OCI-M2 (cell line): Measurements from ENCODE around the gene KITLG.
"Not testable (repeated sequence)": the region's sequence is repeated elsewhere in the genome, so short reads cannot be mapped to it uniquely, and the experiment has no call there.

ENCODE experiments used
- DNase-seq: peaks from one replicate; lab custom pipeline; 2025; ENCODE audit not compliant: unreplicated experiment; lab: John Stamatoyannopoulos, UW

KITLG gene

DNA sequence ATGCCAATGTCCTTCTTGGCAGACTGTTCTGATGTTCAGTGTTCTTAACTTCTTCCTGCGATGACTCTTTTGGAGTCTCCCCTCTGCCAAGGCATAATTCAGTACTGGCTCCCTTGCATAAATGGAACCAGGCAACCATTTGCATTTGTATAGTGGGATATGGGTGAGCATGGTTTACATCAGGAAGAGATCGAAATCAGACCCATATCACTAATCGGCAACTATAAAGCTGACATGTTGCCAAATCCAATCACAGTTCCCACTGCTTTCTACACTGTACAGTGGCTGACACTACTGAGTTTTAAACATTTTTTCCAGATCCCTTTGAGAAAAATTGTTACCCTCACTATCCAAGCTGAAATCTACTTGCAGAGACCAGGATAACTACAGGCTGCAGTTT, 83.8 kb downstream of the KITLG start:
- DNase-seq: no peak

DNA sequence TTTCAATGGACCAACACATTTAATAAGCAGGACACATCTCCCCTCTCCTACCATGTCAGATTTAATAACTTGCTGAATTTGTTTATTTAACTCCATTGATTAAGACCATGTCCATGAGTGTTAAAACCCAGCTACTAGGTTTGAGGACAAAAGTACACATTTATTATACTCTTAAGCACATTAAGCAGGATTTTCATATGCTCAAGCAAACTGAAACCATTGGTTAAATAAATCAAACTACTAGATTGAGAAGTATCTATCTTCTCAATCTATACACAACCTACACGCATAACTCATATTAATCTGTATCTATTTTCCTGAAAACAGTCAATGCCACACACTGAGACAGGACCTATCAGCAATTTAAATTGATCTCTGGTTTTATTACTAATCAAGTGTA, 85.2 kb downstream of the KITLG start:
- DNase-seq: no peak

DNA sequence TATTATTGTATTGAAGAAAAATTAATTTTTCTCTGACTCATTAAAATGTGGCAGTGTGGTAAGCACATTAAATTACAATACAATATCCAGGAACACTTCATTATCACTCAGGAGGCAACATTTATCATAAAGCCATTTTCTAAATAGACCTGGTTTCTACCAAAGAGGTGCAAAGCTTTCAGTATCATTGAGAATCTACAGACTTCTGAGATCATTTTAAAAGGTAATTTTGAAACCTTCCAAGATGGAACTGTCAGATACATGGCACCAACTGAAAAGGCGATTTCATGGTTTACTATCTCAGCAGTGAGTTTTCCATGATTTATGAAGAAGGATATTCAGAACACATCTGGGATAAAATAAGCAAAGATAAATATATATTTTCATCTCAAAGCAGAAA, 85.8 kb downstream of the KITLG start:
- no peak for DNase-seq

DNA sequence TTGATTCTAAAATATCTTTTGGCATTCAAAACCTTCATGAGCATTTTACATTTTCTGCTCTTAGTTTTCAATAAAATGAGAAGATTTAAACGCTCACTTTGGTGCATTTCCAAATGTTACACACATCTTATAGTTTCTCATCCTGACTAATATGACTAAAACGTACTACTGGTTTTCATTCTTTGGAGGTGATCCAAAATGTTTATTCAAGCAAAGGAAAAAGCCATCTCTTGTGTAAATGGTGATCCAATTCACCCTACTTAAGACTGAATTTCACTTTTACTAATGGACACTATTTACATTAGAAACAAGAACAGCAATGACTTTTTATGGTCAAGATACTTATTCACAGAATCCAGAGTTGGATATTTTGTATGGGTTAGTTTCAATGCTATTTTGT, 86.6 kb downstream of the KITLG start:
- DNase-seq: no peak

DNA sequence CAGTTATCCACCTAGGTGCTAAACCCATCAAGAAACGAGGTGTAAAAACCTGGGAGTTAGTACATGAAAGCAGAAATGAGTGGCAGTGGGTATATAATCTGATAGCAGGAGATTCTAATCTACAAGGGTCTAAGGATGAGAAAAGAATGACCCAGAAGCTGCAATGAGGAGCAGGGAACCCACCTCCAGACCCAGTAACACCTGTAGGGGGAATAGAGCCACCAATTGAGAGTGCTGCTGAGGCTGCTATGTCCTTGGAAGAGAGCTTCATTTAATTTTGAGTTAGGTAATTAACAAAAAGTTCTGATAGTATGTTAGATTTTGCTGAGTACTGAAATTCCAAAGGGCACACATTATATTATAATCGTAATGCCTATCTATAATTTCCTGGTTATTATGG, 89.8 kb downstream of the KITLG start:
- no peak for DNase-seq

DNA sequence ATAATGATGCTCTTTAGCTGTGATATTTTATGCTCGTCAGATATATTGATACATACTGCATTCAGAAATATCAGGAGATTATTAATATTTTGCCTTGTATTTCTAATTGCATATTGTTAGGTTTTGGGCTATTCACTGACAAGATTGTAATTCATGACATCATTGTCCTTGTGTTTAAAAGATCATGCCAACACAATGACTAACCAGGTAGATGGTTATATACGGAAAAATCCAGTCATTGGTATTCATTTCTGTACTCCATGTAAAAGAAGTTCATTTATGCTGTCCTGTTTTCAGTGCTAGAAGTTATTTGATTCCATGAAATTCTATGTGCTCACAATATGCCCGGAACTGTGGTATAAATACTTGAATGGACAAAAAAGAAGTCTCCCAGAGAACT, 107.5 kb downstream of the KITLG start:
- DNase-seq: no peak

DNA sequence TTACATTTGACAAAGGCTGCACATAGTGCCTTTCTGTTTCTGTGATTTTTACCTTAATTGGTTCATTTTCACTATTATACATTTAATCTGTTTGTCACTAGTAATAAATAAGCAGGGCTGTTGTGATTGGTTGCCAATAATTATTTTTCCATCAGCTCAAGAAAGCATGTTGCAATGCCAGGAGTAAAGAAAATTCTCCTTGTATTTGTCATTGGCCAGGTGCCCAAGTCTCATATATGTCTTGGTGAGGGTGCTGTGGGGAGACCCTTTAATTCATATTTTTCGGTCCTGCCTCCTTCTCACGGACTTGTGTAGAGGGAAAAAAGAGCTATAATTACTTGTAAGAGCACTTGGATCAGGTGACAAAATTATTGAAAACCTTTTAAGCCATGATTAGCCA, 108.0 kb downstream of the KITLG start:
- no peak for DNase-seq

DNA sequence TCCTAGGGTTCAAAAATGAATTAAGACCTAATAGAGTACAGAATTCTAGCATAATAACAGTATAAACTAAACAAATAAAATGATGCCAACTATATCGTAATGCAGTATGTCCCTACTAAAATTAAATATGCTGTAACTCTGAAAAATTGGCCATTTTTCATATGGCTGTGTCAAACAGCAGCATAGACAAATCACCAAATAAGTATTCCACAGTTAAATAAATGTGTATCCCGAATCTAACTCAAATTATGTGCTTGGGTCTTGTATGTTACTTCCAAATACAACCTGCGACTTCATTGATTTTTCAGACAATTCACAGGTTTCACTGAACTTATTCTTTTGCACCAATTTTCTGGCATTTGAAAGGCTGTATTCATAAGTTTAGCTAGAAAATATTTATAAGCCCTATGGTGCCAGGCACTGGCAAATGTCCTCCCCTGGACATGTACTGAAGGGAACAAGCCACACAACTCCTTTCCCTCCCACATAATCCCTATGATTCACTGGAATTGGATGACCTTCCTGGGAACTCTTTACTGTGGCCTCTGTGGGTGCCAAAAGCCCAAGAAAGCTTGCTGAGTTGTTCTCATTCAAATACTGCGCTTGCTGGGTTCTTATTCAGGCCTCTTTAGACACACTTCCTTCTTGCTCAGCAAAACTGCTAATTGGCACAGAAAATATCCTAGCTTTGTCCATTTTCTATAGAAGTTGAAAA, 108.8 kb downstream of the KITLG start:
- no peak for DNase-seq

DNA sequence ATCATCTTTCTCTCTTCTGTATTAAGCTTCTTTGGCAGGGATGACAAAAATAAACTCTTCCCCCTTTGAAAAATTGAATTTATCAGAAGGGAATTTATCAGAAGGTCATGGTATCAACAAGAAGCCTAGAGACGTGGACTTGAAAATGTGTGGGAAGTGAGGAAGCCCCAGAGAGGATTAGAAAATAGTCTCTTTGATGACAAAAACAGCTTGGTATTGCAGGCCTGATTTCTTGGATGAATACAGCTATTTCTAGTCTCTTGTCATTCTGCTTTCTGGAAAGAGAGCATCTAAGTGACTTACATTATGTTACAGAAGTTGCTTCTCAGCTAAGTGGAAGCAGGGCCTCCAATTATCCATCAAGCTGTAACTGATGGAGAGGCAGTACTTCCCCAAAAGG, 111.1 kb downstream of the KITLG start:
- DNase-seq: no peak

DNA sequence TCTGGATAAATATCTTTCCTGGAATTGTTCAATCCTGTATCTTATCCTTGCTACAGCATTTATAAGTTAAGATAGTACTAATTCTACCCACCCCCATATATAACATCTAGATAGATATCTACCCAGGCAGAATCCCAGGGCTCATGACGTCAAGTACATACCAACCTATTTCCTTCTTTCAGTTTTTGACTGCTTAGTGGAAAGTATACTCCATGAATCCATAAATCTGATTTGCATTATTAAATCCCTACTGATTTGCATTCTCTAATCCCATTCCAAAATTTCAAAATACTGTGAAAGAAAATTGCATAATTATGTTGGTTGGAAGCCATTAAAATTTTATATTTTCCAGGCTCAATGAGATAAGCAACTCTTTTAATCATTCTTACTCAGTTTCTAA, 111.7 kb downstream of the KITLG start:
- no peak for DNase-seq

DNA sequence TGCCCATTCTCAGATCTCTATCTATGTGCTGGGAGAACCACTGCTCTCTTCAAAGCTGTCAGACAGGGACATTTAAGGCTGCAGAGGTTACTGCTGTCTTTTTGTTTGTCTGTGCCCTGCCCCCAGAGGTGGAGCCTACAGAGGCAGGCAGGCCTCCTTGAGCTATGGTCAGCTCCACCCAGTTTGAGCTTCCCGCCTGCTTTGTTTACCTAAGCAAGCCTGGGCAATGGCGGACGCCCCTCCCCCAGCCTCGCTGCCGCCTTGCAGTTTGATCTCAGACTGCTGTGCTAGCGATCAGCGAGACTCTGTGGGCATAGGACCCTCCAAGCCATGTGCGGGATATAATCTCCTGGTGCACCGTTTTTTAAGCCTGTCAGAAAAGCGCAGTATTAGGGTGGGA, 113.6 kb downstream of the KITLG start:
- not testable (repeated sequence) for DNase-seq

DNA sequence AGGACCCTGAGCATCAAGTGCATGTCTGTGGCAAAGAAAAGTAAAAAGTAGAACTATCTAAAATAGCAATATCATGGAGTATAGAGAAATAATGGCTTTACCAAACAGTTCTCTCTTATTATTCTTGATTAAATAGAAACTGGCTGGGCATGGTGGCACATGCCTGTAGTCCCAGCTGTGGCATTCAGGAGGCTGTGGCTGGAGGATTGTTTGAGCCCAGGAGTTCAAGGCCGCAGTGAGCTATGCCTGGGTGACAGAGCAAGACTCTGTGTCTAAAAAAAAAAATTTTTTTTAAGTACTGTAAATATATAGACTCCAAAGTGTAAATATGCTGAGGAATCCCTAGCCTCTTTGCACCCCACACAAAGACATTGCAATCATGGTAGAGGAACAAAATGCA, 121.9 kb downstream of the KITLG start:
- DNase-seq: no peak

DNA sequence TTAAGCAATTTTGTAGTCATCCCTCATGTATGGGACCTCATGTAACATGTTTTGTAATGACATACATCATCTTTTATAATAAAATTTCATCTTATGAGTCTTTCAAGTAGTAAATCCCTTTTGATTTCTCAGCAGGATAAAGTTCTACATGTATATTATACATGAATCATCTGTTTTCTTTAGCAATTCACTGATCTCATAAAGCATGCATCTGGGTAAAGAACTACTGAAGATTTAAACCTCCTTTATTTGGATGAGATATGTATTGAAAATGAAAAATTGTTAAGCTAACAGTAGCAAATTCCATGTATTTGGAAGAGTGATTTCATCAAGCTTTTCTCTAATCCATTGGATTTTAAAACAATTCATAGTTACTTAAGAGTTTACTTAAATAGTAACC, 126.9 kb downstream of the KITLG start:
- DNase-seq: no peak

DNA sequence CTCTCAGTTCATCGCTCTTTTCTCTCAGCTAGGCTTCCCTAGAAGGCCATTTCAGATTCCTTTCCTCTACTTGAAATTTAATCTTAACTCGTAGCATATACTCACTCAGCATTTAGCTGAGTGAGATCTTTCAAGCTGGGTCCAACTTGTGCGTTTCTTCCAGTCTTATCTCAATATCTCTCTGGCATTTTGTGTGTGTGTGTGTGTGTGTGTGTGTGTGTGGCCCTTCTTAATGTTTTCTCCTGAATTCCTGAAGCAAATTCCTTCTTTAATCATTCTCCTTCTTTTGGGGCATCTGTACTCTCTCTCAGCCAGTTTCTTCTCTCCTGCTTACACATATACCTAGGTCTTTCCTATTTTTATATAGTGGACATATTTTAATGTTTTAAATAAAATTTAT, 129.1 kb downstream of the KITLG start:
- no peak for DNase-seq

DNA sequence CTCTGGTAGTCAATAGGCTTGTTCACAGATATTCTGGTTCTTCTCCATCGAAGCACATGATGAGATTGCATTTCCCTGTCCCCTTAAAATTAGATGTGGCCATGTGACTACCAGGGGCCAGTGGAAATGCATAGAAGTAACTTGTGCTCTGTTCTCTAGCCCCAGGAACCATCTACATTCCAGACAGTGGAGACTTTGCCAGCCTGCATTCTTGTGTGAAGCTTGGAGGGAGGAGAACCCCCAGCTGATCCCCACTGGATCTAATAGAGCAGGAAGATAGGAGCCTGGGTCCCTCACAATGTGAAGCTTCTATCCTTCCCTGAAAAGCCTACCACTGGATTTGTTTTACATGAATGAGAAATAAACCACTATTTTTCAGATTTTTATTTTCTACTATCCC, 130.1 kb downstream of the KITLG start:
- no peak for DNase-seq

DNA sequence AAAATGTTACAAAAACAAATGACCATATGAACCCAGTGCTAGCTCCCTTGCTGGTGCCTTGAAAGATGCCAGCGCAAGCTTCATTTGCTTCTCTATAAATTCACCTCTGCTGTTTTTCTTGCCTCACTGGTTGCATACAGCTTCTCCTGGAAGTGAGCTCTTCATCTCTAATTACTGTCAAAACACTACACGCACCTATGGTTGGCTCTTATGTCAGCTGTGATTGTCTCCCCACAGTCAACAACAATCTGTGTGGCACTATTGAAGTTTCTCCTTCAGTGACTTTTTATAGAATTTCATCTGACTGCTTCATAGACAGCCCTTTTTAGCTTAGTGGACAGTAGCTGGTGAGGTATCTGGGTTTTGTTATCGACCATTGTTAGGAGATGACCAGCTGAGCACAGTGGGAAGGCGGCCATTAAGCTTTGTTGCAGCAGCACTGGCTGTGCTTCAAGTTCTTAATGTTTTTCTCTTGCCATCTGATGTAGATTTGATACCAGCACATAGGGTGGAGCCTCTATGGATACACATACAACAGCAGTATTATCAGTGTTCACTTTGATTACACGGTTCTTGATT, 131.8 kb downstream of the KITLG start:
- no peak for DNase-seq

DNA sequence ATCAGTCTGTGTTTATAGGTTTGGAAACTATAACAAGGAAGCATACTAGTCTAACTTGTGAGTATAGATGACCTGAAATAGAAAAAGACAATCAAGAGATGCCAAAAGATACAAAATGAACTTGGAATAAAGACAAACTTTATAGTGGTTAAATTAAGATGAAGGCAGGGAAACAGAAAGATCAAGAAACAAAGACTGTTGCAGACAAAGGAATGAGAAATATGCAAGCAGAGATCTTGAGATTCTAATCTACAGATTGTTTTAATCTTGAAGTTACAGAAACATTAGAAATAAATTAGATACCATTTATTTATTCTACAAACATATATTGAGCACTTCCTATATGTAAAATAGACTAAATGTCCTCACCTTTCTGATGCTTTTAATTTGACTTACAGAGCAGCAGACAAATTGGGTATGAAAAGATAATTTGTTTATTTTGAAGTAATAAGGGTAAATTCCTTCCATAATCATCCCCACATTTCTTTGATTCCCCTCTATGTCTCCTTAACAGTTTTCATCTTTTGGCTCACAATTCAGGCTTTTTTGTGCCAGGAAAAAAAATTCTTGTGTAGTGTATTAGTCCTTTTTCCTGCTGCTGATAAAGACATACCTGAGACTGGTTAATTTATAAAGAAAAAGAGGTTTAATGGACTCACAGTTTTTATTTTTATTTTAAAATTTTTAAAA, 134.4 kb downstream of the KITLG start:
- DNase-seq: no peak

DNA sequence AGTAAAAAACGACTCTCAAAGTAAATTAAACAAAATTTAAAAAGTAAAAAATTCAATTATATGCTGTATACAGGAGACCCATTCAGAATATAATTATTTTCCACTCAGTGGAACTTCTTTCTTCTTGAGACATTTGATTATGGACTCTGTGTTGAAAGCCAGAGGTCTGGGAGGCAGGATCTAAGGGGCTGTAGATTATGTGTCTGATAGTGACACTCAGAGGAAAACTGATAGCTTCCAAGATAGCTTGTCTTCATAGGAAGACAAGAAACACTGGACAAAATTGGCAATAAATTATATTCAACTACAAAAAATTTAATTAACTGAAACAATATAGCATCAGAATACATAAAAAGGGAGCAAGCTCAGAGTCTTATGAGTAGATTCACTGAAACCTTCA, 135.8 kb downstream of the KITLG start:
- DNase-seq: no peak
